Measurements from ENCODE around the gene TIMP1.

The TIMP1 gene

DNA sequence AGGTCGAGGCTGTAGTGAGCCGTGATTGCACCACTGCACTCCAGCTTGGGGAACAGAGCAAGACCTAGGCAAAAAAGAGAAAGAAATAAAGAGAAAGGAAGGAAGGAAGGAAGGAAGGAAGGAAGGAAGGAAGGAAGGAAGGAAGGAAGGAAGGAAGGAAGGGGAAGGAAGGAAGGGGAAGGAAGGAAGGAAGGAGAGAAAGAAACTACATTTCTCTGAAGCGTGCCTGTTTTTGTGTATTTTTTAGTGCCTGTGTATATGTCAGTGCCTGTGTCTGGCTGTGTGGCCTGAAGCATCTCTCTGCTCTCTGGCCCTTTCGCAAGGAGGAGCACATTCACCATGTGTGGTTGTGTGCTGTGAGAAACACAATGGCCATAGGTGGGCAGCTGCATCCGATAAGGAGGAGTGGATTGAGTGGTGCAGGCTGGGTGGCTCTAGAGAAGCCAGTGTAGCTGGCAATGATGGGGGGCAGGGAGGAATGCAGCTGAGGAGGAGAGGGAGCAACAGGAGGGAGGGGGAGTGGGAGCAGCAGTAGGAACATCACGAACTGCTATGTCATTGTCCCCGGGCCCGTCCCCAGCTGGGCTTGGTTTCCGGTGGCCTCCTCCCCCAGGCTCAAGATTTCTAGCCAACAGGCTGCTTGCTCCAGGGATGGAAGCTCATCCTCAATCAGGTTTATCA is 26.0 kb downstream of the TIMP1 start:
- no peak for DNase-seq

DNA sequence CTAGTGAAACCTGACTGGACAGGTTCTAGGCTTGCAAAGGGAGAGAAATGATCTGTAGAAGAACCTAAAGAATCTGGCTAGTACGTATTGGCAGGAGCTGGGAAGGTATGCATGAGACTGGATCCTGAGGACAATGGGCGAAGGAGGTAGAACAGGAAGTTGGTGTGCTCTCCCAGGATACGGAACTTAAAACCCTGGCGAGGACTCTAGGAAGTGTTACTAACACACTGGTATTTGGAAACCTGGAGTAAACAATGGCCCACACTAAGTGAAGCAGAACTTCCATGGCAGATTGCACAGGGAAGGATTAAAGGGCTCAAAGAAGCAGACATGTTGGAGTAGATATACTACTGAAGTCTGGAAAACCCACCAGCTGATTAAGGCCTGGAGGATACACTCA is 28.3 kb downstream of the TIMP1 start:
- DNase-seq = no peak

DNA sequence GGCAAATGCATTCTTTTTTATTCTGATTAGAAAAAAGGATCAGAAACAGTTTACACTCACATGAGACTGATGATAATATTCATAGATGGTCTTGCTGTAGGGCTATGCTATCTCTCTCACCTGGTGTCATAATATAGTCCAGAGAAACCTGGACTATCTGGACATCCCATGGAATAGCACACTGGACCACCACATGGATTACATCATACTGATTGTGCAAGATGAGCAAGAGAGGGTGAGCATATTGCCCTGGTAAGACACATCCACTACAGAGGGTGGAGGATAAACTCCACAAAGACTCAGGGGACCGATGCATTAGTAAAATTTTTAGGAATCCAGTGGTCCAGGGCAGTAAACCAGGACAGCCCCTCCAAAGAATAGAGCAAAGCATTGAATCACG is 29.3 kb downstream of the TIMP1 start:
- no peak for DNase-seq

DNA sequence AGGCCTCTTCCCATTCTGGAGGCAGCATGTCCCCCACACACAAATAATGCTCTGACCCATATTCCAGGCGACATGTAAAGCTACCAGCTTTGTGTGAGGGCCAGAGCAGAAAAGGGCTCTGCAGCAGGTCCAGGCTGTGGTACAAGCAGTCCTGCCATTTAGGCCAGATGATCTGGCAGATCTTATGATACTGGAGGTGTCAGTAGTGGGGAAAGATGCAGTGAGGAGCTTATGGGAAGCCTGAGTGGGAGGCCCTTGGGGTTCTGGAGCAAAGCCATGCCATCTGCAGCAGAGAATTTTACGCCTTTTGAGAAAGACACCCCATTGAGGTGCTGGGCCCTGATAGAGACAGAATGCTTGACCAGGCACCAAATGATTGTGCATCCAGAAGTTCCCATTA is 29.7 kb downstream of the TIMP1 start:
- no peak for DNase-seq

DNA sequence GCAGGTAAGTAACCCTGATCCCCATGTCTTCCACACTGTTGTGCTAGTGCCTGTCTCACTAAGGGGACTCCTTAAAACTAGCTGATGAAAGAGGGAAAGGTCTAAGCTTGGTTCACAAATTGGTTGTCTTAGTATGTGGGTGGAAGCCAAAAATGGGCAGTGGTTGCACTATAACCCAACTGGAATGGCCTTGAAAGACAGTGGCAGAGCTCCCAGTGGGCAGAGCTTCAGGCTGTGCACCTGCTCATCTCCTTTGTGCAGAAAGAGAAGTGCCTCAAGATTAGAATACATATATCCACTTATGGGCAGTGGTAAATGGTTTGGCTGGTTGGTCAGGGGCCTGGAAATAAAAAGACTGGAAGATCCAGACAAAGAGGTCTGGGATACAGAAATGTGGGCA is 30.2 kb downstream of the TIMP1 start:
- DNase-seq = no peak

DNA sequence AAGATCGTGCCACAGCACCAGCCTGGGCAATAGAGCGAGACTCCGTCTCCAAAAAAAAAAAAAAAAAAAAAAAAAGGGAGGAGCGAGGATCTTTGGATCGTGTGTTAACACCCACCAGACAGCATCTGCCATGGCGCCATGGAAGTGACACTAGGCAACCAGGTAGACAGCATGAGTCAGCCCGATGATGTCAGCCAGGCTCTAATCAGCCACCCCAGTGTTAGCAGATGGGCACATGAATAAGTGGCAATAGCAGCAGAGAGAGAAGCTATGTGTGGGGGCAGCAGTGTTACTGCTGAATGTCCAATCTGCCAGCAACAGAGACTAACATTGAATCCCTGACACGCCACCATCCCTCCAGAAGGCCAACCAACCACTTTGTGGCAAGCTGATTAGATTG is 30.8 kb downstream of the TIMP1 start:
- no peak for DNase-seq

DNA sequence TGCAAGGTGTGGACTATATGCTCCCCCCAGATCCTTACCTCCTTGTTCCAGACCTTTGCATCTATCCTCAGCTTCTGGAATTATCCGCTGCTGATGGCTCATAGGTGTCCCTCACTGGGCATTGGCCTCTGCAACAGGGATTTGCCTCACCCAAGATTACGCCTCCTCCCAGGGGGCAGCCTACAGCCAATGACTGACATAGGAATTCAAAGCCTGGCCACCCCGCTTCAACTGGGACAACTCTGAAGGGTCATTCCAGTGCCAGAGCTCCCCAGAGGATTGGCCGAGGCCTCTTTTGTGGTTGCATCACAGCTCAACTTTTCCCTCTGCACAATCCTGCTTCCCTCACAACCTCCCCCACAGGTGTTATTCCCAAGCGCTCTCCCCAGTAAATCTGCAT is 32.4 kb downstream of the TIMP1 start:
- DNase-seq = no peak

DNA sequence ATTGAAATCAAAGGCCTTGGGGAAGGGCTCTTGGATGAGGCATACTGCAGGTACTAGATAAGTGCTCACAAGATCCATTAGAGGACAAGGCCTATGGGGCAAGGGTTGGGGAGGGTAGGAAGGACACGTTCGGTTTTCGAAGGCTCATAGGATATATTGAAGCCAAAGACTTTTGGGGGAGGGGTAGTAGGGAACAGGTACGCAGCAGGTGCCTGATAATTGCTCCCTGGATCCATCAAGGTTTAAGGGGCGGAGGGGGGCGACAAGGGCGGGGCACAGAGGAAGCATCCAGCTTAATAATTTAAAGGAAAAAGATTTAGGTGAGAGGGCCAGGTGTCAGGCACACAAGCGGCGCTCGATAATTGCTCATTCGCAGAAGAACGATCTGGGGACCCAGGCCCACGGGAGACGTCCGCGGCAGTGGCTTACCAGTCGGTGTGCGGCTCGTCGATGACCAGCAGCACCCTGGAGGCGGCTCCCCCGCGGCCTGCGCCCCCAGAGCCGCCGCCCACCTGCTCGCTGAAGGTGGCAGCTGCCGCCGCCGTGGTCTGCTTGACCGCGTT is 36.8 kb downstream of the TIMP1 start:
- DNase-seq = no peak

DNA sequence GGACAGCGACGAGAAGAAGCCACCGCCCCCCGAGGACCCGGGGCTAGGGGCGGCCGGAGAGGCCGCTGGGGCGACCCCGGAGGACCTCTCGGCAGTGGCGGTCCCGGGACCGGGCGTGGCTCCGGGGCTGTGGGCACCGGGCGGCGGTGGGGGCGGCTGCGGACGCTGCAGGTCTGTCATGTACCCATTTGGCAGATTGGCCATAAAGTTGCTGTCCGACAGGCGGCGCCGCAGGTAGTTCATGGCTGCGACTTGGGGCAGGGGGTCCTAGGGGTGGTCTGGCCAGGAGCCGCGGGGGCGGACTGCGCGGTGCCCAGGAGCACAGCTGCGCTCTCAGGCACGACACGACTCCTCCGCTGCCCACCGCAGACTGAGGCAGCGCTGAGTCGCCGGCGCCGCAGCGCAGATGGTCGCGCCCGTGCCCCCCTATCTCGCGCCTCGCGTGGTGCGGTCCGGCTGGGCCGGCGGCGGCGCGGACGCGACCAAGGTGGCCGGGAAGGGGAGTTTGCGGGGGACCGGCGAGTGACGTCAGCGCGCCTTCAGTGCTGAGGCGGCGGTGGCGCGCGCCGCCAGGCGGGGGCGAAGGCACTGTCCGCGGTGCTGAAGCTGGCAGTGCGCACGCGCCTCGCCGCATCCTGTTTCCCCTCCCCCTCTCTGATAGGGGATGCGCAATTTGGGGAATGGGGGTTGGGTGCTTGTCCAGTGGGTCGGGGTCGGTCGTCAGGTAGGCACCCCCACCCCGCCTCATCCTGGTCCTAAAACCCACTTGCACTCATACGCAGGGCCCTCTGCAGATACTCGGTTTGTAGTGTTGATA is 37.5 kb downstream of the TIMP1 start, which contains the start of gene SYN1:
Gene SYN1, minus strand, starts transcription at position 372 of the 817 bp plus-strand sequence. Its CDS starts 129 bp downstream, at position 243.
- DNase-seq = peak; percentile 9

DNA sequence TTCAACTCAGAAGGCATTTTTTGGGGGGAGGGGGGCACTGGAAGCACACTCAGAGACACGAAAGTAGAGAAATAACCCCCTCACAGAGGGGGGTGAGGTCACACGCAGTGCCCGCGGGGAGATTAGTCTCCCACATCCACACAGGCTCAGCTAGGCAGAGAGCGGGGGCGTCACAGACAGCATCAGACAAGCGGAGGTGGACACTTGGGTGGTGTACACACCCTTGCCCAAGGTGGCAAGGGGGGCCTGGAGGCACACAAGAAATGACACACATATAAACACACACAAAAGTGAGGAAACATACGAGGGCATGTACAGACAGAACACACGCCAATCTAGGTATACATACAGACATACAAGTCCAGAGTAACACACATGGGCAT is 38.1 kb downstream of the TIMP1 start:
- no peak for DNase-seq

DNA sequence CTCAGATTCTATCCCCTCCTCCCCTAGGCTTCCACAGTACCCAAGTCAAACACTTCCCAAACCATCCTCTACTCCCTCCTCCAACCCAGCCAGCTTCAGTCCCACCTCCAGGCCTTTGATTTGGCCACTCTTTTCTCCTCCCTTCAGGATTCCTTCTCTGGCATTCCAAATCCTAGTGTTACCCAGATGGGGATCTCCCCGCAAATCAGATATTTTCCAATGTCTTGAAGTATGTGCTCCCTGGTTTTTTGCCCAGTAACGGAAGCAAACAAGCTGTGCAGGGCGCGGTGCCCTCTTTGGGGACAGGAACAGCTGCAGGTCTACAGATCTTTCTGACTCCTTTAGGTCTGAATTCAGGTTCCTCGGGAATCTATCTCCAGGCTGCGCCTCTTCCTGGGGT is 39.6 kb downstream of the TIMP1 start:
- no peak for DNase-seq

DNA sequence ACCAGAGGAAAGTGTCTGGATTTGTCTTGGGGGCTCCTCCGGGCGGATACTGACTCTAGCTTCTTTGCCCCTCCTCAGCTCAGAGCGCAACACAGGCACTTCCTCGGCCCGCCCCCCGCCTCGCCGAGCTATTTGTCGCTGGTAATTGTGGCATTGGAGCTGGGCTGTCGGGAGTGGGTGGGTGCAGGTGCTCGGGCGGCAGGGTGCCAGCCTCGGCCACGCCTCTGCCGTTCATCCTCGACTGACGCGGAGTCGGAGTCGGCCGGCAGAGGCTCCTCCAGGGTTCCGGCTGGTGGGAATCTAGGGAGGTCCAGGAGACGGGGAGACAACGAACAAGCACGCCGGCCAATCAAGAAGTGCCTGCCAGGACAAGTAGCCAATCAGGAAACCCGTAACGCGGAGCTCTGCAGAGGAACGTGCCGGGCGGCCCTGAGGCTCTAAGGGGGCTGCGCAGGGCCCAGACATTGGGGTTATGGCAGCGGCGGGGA is 41.3 kb downstream of the TIMP1 start:
- peak; percentile 76 for DNase-seq

DNA sequence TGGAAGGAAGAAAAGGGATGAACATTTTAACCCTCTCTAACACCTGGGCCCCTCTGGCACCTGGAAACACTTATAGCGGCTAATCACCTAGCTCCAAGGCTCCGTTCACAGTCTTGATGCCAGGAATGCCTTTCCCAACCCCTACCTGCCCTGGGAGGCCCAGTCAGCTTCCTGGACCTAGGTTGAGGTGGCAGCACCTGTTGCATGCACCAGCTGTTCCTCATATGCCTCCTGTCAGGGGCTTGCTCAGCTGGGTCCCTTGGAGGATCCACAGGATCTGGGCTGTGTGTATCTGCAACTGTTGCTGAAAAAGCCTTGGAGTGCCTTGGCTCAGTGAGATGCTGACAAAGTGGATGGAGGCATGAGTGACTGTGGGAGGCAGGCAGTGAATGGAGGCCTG is 43.1 kb downstream of the TIMP1 start:
- DNase-seq = no peak

DNA sequence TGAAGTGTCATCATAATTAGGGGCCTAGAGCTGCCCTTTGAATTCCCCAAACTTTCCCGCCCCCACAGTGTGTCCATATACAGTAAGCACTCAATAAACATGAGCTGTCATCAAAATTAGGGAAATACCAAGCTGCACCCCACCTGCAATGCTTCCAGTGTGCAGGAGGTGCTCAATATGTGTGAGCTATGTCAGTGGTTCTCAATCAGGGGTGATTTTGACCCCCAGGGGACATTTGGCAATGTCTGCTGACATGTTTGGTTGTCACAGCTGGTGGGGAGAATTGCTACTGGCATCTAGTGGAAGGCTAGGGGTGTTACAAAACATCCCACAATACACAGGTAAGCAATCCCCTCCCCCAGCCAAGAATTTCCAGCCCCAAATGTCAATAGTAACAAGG is 46.7 kb downstream of the TIMP1 start:
- no peak for DNase-seq

DNA sequence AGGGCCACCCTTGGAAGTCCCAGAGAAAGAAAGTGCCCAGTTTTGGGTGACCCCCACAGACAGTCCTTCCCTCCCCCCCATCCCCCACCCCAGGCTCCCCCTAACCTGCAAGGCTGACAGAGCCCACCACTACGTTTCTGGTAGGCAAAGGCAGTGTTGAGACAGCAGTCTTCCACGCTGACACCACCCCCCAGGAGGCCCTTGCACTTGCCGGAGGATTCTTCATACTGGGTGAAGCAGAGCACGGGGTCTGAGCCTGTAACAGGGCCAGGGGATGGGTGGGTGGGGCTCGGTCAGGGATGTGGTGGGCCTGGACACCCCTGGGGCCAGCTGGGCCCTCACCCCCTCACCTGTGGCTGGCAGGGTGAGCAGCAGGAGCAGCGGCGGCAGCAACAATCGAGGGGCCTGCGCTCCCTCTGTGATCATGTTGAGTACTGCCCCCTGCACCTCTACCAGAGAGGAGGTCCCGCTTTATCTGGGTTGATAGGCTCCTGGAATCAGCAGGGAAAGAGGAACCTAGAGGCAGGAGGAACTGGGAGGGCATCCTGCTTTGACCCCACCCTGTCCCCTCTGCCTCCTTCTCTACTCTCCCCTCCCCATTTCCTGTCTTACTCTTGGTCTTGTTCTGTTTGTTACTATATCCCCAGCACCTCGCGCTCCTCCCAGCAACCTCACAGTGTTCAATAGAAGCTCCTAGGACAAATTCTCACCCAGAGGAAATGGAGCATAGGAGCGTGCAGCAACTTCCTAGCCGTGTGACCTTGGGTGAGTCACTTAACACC is 47.4 kb downstream of the TIMP1 start, which contains the start of gene CFP:
Gene CFP, minus strand, starts transcription at position 512 of the 782 bp plus-strand sequence. Its CDS starts 86 bp downstream, at position 426.
- no peak for DNase-seq

DNA sequence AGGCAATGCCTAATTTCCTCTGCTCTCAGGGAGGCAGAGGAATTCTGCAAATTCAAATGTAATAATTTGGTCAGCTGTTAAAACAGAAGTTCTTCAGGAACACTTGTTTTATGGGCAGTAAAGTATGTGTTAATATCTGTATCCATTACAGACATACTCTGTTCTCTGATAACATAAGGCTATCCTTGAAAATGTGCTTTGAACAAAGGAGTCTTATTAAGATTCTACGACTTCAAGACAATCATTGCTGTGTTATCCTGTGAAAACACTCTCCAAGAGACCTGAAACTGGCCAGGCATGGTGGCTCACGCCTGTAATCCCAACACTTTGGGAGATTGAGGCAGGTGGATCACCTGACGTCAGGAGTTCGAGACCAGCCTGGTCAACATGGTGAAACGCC is 49.4 kb downstream of the TIMP1 start:
- DNase-seq = no peak

DNA sequence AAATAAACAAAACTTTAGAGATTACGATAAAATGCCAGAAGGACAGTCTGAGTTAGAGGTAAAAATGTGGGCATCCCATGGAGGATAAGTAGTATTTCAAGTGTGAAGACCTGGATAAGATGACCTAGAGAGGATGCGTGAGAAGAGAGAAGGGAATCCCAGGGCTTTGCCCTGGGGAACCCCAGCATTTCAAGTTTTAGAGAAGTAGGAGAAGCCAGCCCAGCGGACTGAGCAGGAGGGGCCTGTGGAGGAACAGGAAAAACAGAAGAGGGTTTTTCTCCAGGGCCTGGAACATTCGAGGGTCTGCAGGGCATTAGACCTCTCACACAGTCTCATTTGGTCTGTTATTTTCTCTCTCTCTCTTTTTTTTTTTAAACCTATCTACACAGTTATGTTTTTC is 50.4 kb downstream of the TIMP1 start:
- DNase-seq = no peak

DNA sequence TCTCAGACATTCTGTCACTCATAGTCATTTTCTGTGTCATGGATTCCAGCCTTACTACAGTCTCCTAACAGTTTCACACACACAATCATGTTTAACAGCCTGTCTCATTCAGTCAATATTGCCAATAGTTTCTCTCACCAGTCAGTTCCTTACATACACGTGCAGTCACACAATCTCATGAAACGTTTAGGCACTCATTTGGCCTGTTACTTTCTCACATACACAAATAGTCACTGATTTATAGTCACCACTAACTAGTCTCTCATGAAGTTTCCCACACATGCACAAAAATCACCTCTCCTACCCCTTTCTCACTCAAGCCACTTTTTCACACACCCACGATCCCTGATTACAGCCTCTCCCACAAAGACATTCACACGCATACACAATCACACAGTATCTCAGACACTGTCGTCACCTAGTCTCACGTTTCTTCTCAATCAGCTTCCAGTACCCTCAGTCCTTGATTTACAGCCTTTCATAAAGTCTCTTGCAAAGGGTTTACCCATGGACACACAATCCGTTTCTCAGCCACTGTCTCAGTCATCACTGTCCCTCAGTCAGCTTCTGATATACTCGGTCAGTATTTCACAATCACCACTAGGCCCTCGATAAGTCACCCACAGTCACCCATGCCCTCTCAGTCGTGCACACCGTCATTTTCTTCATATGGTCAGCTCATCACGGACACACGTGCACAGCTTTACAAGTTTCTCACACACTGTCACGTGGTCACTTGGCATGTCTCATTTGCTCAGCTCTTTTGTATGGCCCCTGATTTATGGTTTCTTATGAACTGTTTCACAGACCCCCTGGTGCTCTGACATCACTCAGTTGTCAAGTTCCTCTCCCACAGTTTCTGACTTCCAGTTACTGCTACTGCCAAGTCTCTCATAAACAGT is 51.7 kb downstream of the TIMP1 start:
- no peak for DNase-seq

DNA sequence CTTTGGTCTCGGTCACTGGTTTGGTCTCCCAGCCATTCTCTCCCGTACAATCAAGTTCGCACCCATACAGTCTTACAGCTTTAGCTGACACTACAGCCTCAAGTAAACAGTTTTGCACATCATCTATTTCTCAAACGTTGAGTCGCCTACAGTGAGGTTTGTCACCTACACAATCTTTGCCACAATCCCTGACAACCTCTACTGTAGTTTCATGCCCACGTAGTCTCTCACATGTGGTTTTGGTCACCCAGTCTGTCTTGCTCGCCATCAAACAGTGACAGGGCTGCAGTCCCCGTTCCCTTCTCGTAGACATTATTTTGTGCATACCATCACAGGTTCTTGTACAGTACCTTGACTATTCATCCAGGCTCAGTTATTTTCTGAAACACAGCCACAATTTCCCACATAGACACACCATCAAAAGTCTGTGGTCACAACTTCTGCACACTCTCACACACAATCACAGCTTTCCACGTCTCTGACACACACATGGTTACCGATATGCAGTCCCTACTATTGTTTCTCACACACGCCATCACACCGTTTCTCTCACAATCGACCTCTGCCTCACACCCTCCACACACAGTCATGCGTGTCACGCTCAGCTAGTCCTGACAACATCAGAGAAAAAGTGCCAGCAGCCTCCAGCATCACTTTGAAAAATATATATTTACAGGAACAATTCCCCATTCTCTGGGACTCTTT is 52.8 kb downstream of the TIMP1 start:
- no peak for DNase-seq

Data from DMS79 (cell line).